SU-DHL-6 (cell line): ENCODE results near the gene ESRRB.

Experiments
- CTCF ChIP-seq: fragments of 200-600 bp; sonication (generic); IDR thresholded peaks from one replicate; pipeline ENCODE4 v1.5.1; 2017; ENCODE audit warnings: antibody characterized with exemption, mild to moderate bottlenecking, low read length, moderate library complexity; ENCODE audit not compliant: insufficient read depth, poor library complexity, severe bottlenecking
- EZH2phosphoT487 ChIP-seq: fragments of 200-600 bp; sonication (generic), shearing (Covaris generic); conservative IDR thresholded peaks from 2 replicates; pipeline ENCODE4 v1.6.1; 2018; ENCODE audit warnings: mild to moderate bottlenecking, antibody characterized with exemption, low read length, moderate library complexity, mixed read lengths

- no peak for TF ChIP-seq CTCF
- no peak for TF ChIP-seq EZH2phosphoT487
These were observed 46.0 kb upstream of the ESRRB start for GRCh38 chr14:76329951-76330350.
